PC-9 (cell line): ENCODE measurements around the gene IGFBP7.

Experiments used
- CTCF ChIP-seq: fragments of 200-600 bp; sonication (generic); conservative IDR thresholded peaks from 2 replicates; pipeline ENCODE4 v1.6.1; 2017; ENCODE audit warnings: mixed run types, antibody characterized with exemption, mild to moderate bottlenecking, moderate library complexity
- EZH2 ChIP-seq: fragments of 200-600 bp; sonication (generic); IDR thresholded peaks from 2 replicates; pipeline ENCODE4 v1.8.0; 2017; ENCODE audit warnings: antibody characterized with exemption, low read depth

GRCh38 chr4:57018980-57019379, 91.2 kb downstream of the IGFBP7 start:
- no peak for TF ChIP-seq CTCF
- TF ChIP-seq EZH2, result no peak
